Ovary (tissue), 3 donors: Measurements from ENCODE around the gene TYW1B.
"Not testable (repeated sequence)": the region's sequence is repeated elsewhere in the genome, so short reads cannot be mapped to it uniquely, and the experiment has no call there.

Experiments used
- EP300 ChIP-seq: sonication (generic); formaldehyde crosslinking; IDR thresholded peaks from one replicate; pipeline ENCODE4 v1.6.1; 2017; ENCODE audit warnings: antibody characterized with exemption
- POLR2A ChIP-seq: fragments of 450-650 bp; IDR thresholded peaks from one replicate; pipeline ENCODE4 v1.6.1; 2017; ENCODE audit warnings: antibody characterized with exemption, mild to moderate bottlenecking, moderate library complexity
- TF ChIP-seq, protein P1 (sequence below), 3 donors: fragments of 450-650 bp in 2 of 3; fragments of 200-600 bp in 1 of 3; IDR thresholded peaks; one replicate each; pipeline versions ENCODE4 v1.5.1 to v1.8.0; 2016 to 2022; ENCODE audit warnings: antibody characterized with exemption in 3 of 3, mild to moderate bottlenecking in 1 of 3
- donor health status: DM: no; HTN: no; CAD: no.

DNA sequence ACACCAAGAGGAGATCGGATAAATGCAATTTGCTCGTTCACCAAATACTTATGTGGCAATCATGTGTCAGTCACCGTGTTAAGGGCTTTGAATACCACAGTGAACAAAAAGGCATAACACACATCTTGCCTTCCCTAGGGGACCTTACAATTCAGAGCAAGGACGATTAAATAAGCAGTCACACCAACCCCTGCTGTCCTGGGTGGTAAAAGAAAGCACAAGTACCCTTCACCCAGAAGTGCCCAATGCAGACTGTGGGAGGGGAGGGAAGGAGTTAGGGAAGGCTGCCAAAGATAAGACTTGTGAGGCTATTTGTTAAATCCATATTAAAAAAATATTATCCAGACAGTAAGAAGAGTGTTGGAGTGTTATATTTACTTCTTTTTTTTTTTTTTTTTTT, 146.8 kb downstream of the TYW1B start:
- TF ChIP-seq POLR2A, EP300: not testable (repeated sequence)
- TF ChIP-seq, protein P1, sequence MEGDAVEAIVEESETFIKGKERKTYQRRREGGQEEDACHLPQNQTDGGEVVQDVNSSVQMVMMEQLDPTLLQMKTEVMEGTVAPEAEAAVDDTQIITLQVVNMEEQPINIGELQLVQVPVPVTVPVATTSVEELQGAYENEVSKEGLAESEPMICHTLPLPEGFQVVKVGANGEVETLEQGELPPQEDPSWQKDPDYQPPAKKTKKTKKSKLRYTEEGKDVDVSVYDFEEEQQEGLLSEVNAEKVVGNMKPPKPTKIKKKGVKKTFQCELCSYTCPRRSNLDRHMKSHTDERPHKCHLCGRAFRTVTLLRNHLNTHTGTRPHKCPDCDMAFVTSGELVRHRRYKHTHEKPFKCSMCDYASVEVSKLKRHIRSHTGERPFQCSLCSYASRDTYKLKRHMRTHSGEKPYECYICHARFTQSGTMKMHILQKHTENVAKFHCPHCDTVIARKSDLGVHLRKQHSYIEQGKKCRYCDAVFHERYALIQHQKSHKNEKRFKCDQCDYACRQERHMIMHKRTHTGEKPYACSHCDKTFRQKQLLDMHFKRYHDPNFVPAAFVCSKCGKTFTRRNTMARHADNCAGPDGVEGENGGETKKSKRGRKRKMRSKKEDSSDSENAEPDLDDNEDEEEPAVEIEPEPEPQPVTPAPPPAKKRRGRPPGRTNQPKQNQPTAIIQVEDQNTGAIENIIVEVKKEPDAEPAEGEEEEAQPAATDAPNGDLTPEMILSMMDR (IDR thresholded peaks at IDR 0.05), result not testable (repeated sequence)
